GM12878 (cell line): ENCODE measurements around the gene ARL5A. TPM values are rescaled to one million over a fixed set of nuclear protein-coding genes. Genes with fewer than 3 reads are reported as not detected.
A peak's percentile ranks its signal among the peaks of the same experiment; 100 is the strongest.

Source experiments
- ASH2L ChIP-seq: fragments of 300-600, 200-600 bp; sonication (generic); IDR thresholded peaks from 2 replicates; pipeline ENCODE4 v1.6.1; 2017; ENCODE audit warnings: low read depth, mild to moderate bottlenecking, borderline replicate concordance
- ATF3 ChIP-seq: IDR thresholded peaks from 2 replicates; pipeline ENCODE4 v1.6.1; 2011; ENCODE audit warnings: low read depth, mild to moderate bottlenecking, low read length, moderate library complexity, borderline replicate concordance; ENCODE audit errors: extremely low read depth
- CEBPB ChIP-seq, 2 experiments: fragments of 150-350 bp in 1 of 2; IDR thresholded peaks; 2 replicates each; pipeline ENCODE4 v1.6.1; 2012 to 2014; ENCODE audit warnings: low read depth in 2 of 2, low read length in 2 of 2, borderline replicate concordance in 1 of 2, inconsistent platforms in 1 of 2
- CHD4 ChIP-seq: fragments of 200-600 bp; sonication (generic); IDR thresholded peaks from 2 replicates; pipeline ENCODE4 v1.6.1; 2016; ENCODE audit warnings: mild to moderate bottlenecking
- CREM ChIP-seq: IDR thresholded peaks from 2 replicates; pipeline ENCODE4 v1.6.1; 2014; ENCODE audit warnings: antibody characterized with exemption, low read depth
- FOXK2 ChIP-seq: fragments of 450-650 bp; IDR thresholded peaks from 2 replicates; pipeline ENCODE4 v1.6.1; 2017; ENCODE audit warnings: mild to moderate bottlenecking, moderate library complexity
- GATAD2B ChIP-seq: fragments of 450-650 bp; conservative IDR thresholded peaks from 2 replicates; pipeline ENCODE4 v1.6.1; 2017; ENCODE audit warnings: low read depth, mild to moderate bottlenecking, moderate library complexity
- HDGF ChIP-seq: fragments of 450-650 bp; IDR thresholded peaks from 2 replicates; pipeline ENCODE4 v1.6.1; 2016; ENCODE audit warnings: antibody characterized with exemption
- IKZF2 ChIP-seq, 2 experiments: fragments of 450-650 bp; IDR thresholded peaks; 2 replicates each; pipeline ENCODE4 v1.6.1; 2017; ENCODE audit warnings: mild to moderate bottlenecking in 2 of 2, moderate library complexity in 2 of 2
- JUND ChIP-seq: IDR thresholded peaks from 2 replicates; pipeline ENCODE4 v1.6.1; 2012; ENCODE audit warnings: low read depth, mild to moderate bottlenecking, low read length, improper control_type of control experiment, moderate library complexity
- MLLT1 ChIP-seq: fragments of 450-650 bp; IDR thresholded peaks from 2 replicates; pipeline ENCODE4 v1.6.1; 2016; ENCODE audit warnings: mild to moderate bottlenecking
- MYB ChIP-seq: fragments of 150-350 bp; IDR thresholded peaks from 2 replicates; pipeline ENCODE4 v1.6.1; 2014; ENCODE audit warnings: mild to moderate bottlenecking, low read depth, low read length, borderline replicate concordance
- NFYA ChIP-seq: IDR thresholded peaks from 2 replicates; pipeline ENCODE4 v1.6.1; 2011; ENCODE audit warnings: low read depth, mild to moderate bottlenecking, low read length, improper control_type of control experiment, borderline replicate concordance
- NFYB ChIP-seq: IDR thresholded peaks from 2 replicates; pipeline ENCODE4 v1.6.1; 2011; ENCODE audit warnings: low read depth, mild to moderate bottlenecking, low read length, improper control_type of control experiment, moderate library complexity; ENCODE audit not compliant: insufficient read depth
- RAD21 ChIP-seq: IDR thresholded peaks from 2 replicates; pipeline ENCODE4 v1.6.1; 2011; ENCODE audit warnings: mild to moderate bottlenecking, low read depth, low read length, moderate library complexity; ENCODE audit not compliant: insufficient read depth
- SMAD5 ChIP-seq: IDR thresholded peaks from 2 replicates; pipeline ENCODE4 v1.6.1; 2016; ENCODE audit warnings: antibody characterized with exemption, low read depth
- SMARCA5 ChIP-seq: fragments of 450-650 bp; IDR thresholded peaks from 2 replicates; pipeline ENCODE4 v1.6.1; 2017; ENCODE audit warnings: mild to moderate bottlenecking
- YY1 ChIP-seq: IDR thresholded peaks from 2 replicates; pipeline ENCODE4 v1.6.1; 2011; ENCODE audit warnings: low read depth, mild to moderate bottlenecking, low read length
- ZBED1 ChIP-seq: IDR thresholded peaks from 2 replicates; pipeline ENCODE4 v1.6.1; 2016; ENCODE audit warnings: borderline replicate concordance
- polyA plus RNA-seq, 11 experiments: library from polyadenylated mRNA; depleted of rRNA in 4 of 11; unstranded in 6 of 11; stranded (reverse) in 5 of 11; fragments of >200 nt; fragmentation: Nextera tagmentation in 4 of 11; fragmentation: Illumina TruSeq in 1 of 11; extraction: Ambion mirVana in 4 of 11; extraction: Trizol in 1 of 11; gene quantifications; 1 replicate in 1 of 11; 2 replicates in 10 of 11; pipeline versions ENCODE4 v1.2.1 to v1.2.3, GENCODE V29; 2011 to 2016; ENCODE audit warnings: inconsistent platforms in 2 of 11, missing spikeins in 2 of 11, low read depth in 1 of 11
- total RNA-seq, 4 experiments: library from RNA; depleted of rRNA in 3 of 4; stranded (reverse); fragments of >200 nt in 3 of 4; fragmentation: Illumina TruSeq in 1 of 4; extraction: Trizol in 1 of 4; gene quantifications; 2 replicates each; pipeline versions ENCODE4 v1.2.1 to v1.2.3, GENCODE V29; 2013 to 2021

ARL5A gene
- total and polyA plus RNA-seq, 10 of the 15 experiments (the other 5 are each of a cell fraction or from before 2014, with no cell fraction given), result 9.4 to 52.9 (median 32.0) TPM

- TF ChIP-seq NFYA (no peak), ATF3 (no peak), MYB (0 out of 2 replicates have a peak, but pooled peaks have one; percentile 15), HDGF (no peak), ASH2L (no peak), RAD21 (no peak), ZBED1 (no peak), CHD4 (no peak), NFYB (peak; percentile 95), SMAD5 (no peak), GATAD2B (peak; percentile 43), FOXK2 (no peak), CEBPB (IDR thresholded peaks at IDR 0.05; ENCODE audit: borderline replicate concordance in 1 of 2, low read depth in 2 of 2, low read length in 2 of 2) (no peak), MLLT1 (0 out of 2 replicates have a peak, but pooled peaks have one; percentile 42), SMARCA5 (0 out of 2 replicates have a peak, but pooled peaks have one; percentile 63), YY1 (no peak), JUND (no peak), CREM (peak; percentile 80), IKZF2 (IDR thresholded peaks at IDR 0.05) (peak; percentile 93 to 95)
Observed at GRCh38 chr2:151771599-151772358, 56.4 kb downstream of the ARL5A start (continued).
